K562 (cell line): ENCODE results near the gene NDUFV3. TPM values are rescaled to one million over a fixed set of nuclear protein-coding genes. Genes with fewer than 3 reads are reported as not detected.
"Not testable (repeated sequence)": the region's sequence is repeated elsewhere in the genome, so short reads cannot be mapped to it uniquely, and the experiment has no call there.

Source experiments
- ATAC-seq: fragments of 200-7000 bp; cut with Tn5 transposase; 3 replicates; pipeline ENCODE4 v1.9.1; 2020; ENCODE audit warnings: moderate library complexity
- BruUV-seq: library from RNA; stranded (reverse); fragments of 400-500 nt; replicated peaks from 2 replicates; lab custom pipeline; 2021; lab: Mats Ljungman, UMichigan
- CTCF ChIA-PET: fragments of 300-600 bp; formaldehyde crosslinking; extraction: SDS; loops from one replicate; lab custom pipeline; 2021; ENCODE audit warnings: low intra/inter-chr PET ratio; lab: Yijun Ruan, JAX
- POLR2A ChIA-PET: fragments of 300-600, 350-650 bp; sonication (Branson Sonifier 250); formaldehyde crosslinking; extraction: SDS; loops from one replicate; lab custom pipeline; 2021; ENCODE audit warnings: antibody characterized with exemption, inconsistent platforms; lab: Yijun Ruan, JAX
- DNase-seq, 4 experiments: peaks; one replicate each; pipeline versions ENCODE4 v3.0.0 to v3.0.0-alpha.2; 2011 to 2018; ENCODE audit warnings: low spot score in 3 of 4, mixed read lengths in 3 of 4; ENCODE audit errors: extremely low read depth in 1 of 4
- FAIRE-seq: peaks from 2 replicates; lab custom pipeline; 2011; peaks lifted over from hg19 to GRCh38; lab: Jason Lieb, UNC
- H2AFZ ChIP-seq: 2 replicates; pipeline ENCODE4 v1.6.0; 2011; ENCODE audit warnings: low read depth, low read length, control low read depth, inconsistent platforms
- H3K27ac ChIP-seq: fragments of 200-600 bp; 3 replicates; pipeline ENCODE4 v1.8.0; 2011; ENCODE audit warnings: low read depth, mild to moderate bottlenecking, control low read depth, inconsistent platforms, low read length, moderate library complexity, mixed read lengths; ENCODE audit errors: extremely low read depth
- H3K27me3 ChIP-seq, 2 experiments: fragments of 300-600 bp in 1 of 2; 2 replicates in 1 of 2; 3 replicates in 1 of 2; pipeline versions ENCODE4 v1.6.0 to v1.8.0; 2011; ENCODE audit warnings: inconsistent platforms in 2 of 2, low read length in 2 of 2, mild to moderate bottlenecking in 1 of 2, mixed read lengths in 1 of 2, moderate library complexity in 1 of 2; ENCODE audit not compliant: control insufficient read depth in 2 of 2, insufficient read depth in 2 of 2
- H3K36me3 ChIP-seq: fragments of 300-600 bp; 3 replicates; pipeline ENCODE4 v1.8.0; 2011; ENCODE audit warnings: mild to moderate bottlenecking, low read length, inconsistent platforms; ENCODE audit not compliant: control insufficient read depth, insufficient read depth
- H3K4me1 ChIP-seq, 2 experiments: fragments of 200-600 bp in 1 of 2; replicated peaks in 1 of 2; 2 replicates in 1 of 2; 3 replicates in 1 of 2; pipeline versions ENCODE4 v1.5.1 to v1.8.0; 2011; ENCODE audit warnings: inconsistent platforms in 2 of 2, low read length in 2 of 2, mild to moderate bottlenecking in 1 of 2, mixed read lengths in 1 of 2, moderate library complexity in 1 of 2; ENCODE audit not compliant: control insufficient read depth in 2 of 2, insufficient read depth in 2 of 2
- H3K4me2 ChIP-seq: 2 replicates; pipeline ENCODE4 v1.6.1; 2011; ENCODE audit warnings: low read length, control low read depth, inconsistent platforms, mixed read lengths; ENCODE audit not compliant: insufficient read depth
- H3K4me3 ChIP-seq: fragments of 200-600 bp; sonication (generic), shearing (Covaris generic); 2 replicates; pipeline ENCODE4 v1.5.1; 2016; ENCODE audit warnings: control low read depth, inconsistent platforms
- H3K79me2 ChIP-seq: fragments of 200-600 bp; 3 replicates; pipeline ENCODE4 v1.8.0; 2011; ENCODE audit warnings: low read length, inconsistent platforms; ENCODE audit not compliant: control insufficient read depth, insufficient read depth
- H3K9ac ChIP-seq, 2 experiments: 2 replicates each; pipeline versions ENCODE4 v1.6.0 to v1.6.1; 2011; ENCODE audit warnings: low read depth in 2 of 2, low read length in 2 of 2, control low read depth in 1 of 2, inconsistent platforms in 1 of 2, mild to moderate bottlenecking in 1 of 2, mixed read lengths in 1 of 2; ENCODE audit not compliant: insufficient read depth in 1 of 2
- H3K9me1 ChIP-seq: one replicate; pipeline ENCODE4 v1.6.0; 2011; ENCODE audit warnings: inconsistent platforms, mild to moderate bottlenecking, low read length, moderate library complexity; ENCODE audit not compliant: control insufficient read depth, insufficient read depth
- H3K9me3 ChIP-seq: replicated peaks from 2 replicates; pipeline ENCODE4 v1.5.1; 2011; ENCODE audit warnings: low read depth, low read length, inconsistent platforms; ENCODE audit not compliant: control insufficient read depth, insufficient read depth
- H4K20me1 ChIP-seq: replicated peaks from 2 replicates; pipeline ENCODE4 v1.6.1; 2011; ENCODE audit warnings: low read length, inconsistent platforms, mixed read lengths; ENCODE audit not compliant: control insufficient read depth, insufficient read depth
- DDX20 ChIP-seq: fragments of 450-650 bp; IDR thresholded peaks from 2 replicates; pipeline ENCODE4 v1.6.1; 2016; ENCODE audit warnings: missing genetic modification characterization, low read depth, mild to moderate bottlenecking, missing compliant biosample characterization, moderate library complexity
- GTF2A2 ChIP-seq: IDR thresholded peaks from 2 replicates; pipeline ENCODE4 v1.6.1; 2016; ENCODE audit warnings: mild to moderate bottlenecking, missing genetic modification characterization, missing compliant biosample characterization
- HSF4 ChIP-seq: fragments of 250-450 bp; sonication (Bioruptor Pico); IDR thresholded peaks from 2 replicates; pipeline ENCODE4 v2.1.2; 2022; ENCODE audit warnings: mild to moderate bottlenecking, moderate library complexity, borderline replicate concordance
- ILK ChIP-seq: fragments of 450-650 bp; IDR thresholded peaks from 2 replicates; pipeline ENCODE4 v1.6.1; 2016; ENCODE audit warnings: missing genetic modification characterization, low read depth, mild to moderate bottlenecking, missing compliant biosample characterization, moderate library complexity, borderline replicate concordance
- MYC ChIP-seq, 2 experiments: fragments of 250-450 bp in 1 of 2; sonication (Bioruptor Pico) in 1 of 2; IDR thresholded peaks; 2 replicates each; pipeline versions ENCODE4 v1.5.1 to v1.6.1; 2012 to 2021; ENCODE audit warnings: low read depth in 2 of 2, borderline replicate concordance in 1 of 2, improper control_type of control experiment in 1 of 2, low read length in 1 of 2, mild to moderate bottlenecking in 1 of 2, moderate library complexity in 1 of 2
- NR4A1 ChIP-seq, 2 experiments: fragments of 250-450 bp in 1 of 2; fragments of 450-650 bp in 1 of 2; sonication (Bioruptor Pico) in 1 of 2; IDR thresholded peaks; 2 replicates each; pipeline versions ENCODE4 v1.4.0 to v1.6.1; 2016 to 2020; ENCODE audit warnings: mild to moderate bottlenecking in 2 of 2, missing compliant biosample characterization in 1 of 2, missing genetic modification characterization in 1 of 2, moderate library complexity in 1 of 2
- SMAD4 ChIP-seq: fragments of 250-450 bp; sonication (Bioruptor Pico); conservative IDR thresholded peaks from 2 replicates; pipeline ENCODE4 v1.8.0; 2021; ENCODE audit warnings: inconsistent platforms, mild to moderate bottlenecking, moderate library complexity
- TCF15 ChIP-seq: fragments of 250-450 bp; sonication (Bioruptor Pico); IDR thresholded peaks from 2 replicates; pipeline ENCODE4 v1.8.0; 2022; ENCODE audit warnings: moderate library complexity, mild to moderate bottlenecking, inconsistent platforms
- TCFL5 ChIP-seq: fragments of 250-450 bp; sonication (Bioruptor Pico); conservative IDR thresholded peaks from 2 replicates; pipeline ENCODE4 v1.6.1; 2021; ENCODE audit warnings: mild to moderate bottlenecking, moderate library complexity, matching md5 sums
- ZBTB26 ChIP-seq: fragments of 450-650 bp; formaldehyde crosslinking; IDR thresholded peaks from 2 replicates; pipeline ENCODE4 v1.4.0; 2022; ENCODE audit warnings: missing genetic modification characterization
- ZBTB9 ChIP-seq: fragments of 450-650 bp; formaldehyde crosslinking; IDR thresholded peaks from 2 replicates; pipeline ENCODE4 v1.4.0; 2020; ENCODE audit warnings: mild to moderate bottlenecking, moderate library complexity
- ZNF134 ChIP-seq: fragments of 250-450 bp; sonication (Bioruptor Pico); conservative IDR thresholded peaks from 2 replicates; pipeline ENCODE4 v1.4.0; 2020
- ZNF740 ChIP-seq, 3 experiments: fragments of 200-800 bp in 1 of 3; sonication (Bioruptor generic) in 1 of 3; sonication (generic) in 1 of 3; formaldehyde crosslinking in 1 of 3; IDR thresholded peaks; 2 replicates each; pipeline versions ENCODE4 v1.6.1 to v1.8.0; 2016 to 2022; ENCODE audit warnings: mild to moderate bottlenecking in 2 of 3, missing compliant biosample characterization in 2 of 3, missing genetic modification characterization in 2 of 3, missing genetic modification reagents in 1 of 3
- WGBS: fragments of 100-300 bp; shearing (Covaris generic); methylation state at CpG from one replicate; pipeline ENCODE4 v1.1.6; 2016; ENCODE audit warnings: low coverage, mixed read lengths; ENCODE audit not compliant: insufficient coverage; ENCODE audit errors: missing lambda C conversion rate; 5-methylcytosine and 5-hydroxymethylcytosine counted together
- in situ Hi-C: fragments of 300-500 bp; cut with MboI; formaldehyde crosslinking; loops from 4 replicates; pipeline ENCODE4 v1.15.0; 2018; ENCODE audit warnings: inconsistent platforms, mixed read lengths
- intact Hi-C: fragments of 100-400 bp; cut with micrococcal nuclease; formaldehyde crosslinking; loops from 2 replicates; pipeline ENCODE4 v1.14.2; 2022
- polyA plus RNA-seq, 8 experiments: library from polyadenylated mRNA; depleted of rRNA in 4 of 8; stranded (reverse) in 5 of 8; unstranded in 3 of 8; fragments of >200 nt; fragmentation: Nextera tagmentation in 2 of 8; fragmentation: Illumina TruSeq in 1 of 8; extraction: Ambion mirVana in 2 of 8; extraction: Trizol in 1 of 8; gene quantifications; 2 replicates each; pipeline versions ENCODE4 v1.2.1 to v1.2.3, GENCODE V29; 2011 to 2014; ENCODE audit warnings: inconsistent platforms in 1 of 8, missing spikeins in 1 of 8
- total RNA-seq, 7 experiments: library from RNA; depleted of rRNA in 6 of 7; stranded (reverse); fragments of >200 nt in 6 of 7; fragmentation: Illumina TruSeq in 2 of 7; extraction: Trizol in 2 of 7; gene quantifications; 2 replicates each; pipeline versions ENCODE4 v1.2.1 to v1.2.3, GENCODE V29; 2011 to 2021; ENCODE audit warnings: low replicate concordance in 1 of 7

The NDUFV3 gene
- total and polyA plus RNA-seq, 9 of the 15 experiments (the other 6 are each of a cell fraction or from before 2014, with no cell fraction given): 19.1 to 87.8 (median 74.3) TPM

GRCh38 chr21:42936360-42936759 lies 43.3 kb downstream of the NDUFV3 start:
- H3K27ac ChIP-seq; H3K4me3 ChIP-seq; ATAC-seq; H3K36me3 ChIP-seq; FAIRE-seq; DNase-seq; in situ Hi-C loops; H3K79me2 ChIP-seq; H3K9me3 ChIP-seq; H3K9me1 ChIP-seq; H3K9ac ChIP-seq; H3K4me2 ChIP-seq; H3K27me3 ChIP-seq; intact Hi-C loops; CTCF ChIA-PET; BruUV-seq; H2AFZ ChIP-seq; H4K20me1 ChIP-seq; TF ChIP-seq ZNF740 (CRISPR knock-in tag; IDR thresholded peaks at IDR 0.05); NR4A1 (CRISPR knock-in tag; IDR thresholded peaks at IDR 0.05); MYC (IDR thresholded peaks at IDR 0.05; ENCODE audit: low read depth, low read length): not testable (repeated sequence)
- POLR2A ChIA-PET: interaction anchor here (1.0 kb wide), 1 partner anchor 9 kb away, joined by 3 read pairs; no protein-coding TSS in a partner anchor
- 33% methylated on average over 3 of the region's 5 CpGs for WGBS
- H3K4me1 ChIP-seq: peaks cover 15 to 17% of the 10 kb centered on the region in 2 experiments; a peak in 4 of 5 replicates
- TF ChIP-seq ILK (tag): peak; percentile 52; the same call in 1 of the 2 replicates
- peak; percentile 44; the same call in 1 of the 2 replicates for TF ChIP-seq ZNF134 (CRISPR knock-in tag)
- peak; percentile 92 for TF ChIP-seq ZBTB9
- peak; percentile 89 for TF ChIP-seq SMAD4 (CRISPR knock-in tag)
- peak; percentile 91; the same call in 1 of the 2 replicates for TF ChIP-seq HSF4 (CRISPR knock-in tag)
- 0 out of 2 replicates have a peak, but pooled peaks have one; percentile 83 for TF ChIP-seq TCF15
- peak in 1 of 2 experiments; percentile 90; a peak in 2 of 4 replicates for TF ChIP-seq ZNF740 (tag; IDR thresholded peaks at IDR 0.05)
- peak; percentile 96 for TF ChIP-seq NR4A1 (tag; IDR thresholded peaks at IDR 0.05)
- peak; percentile 90 for TF ChIP-seq DDX20 (tag)
- TF ChIP-seq TCFL5 (CRISPR knock-in tag): peak; percentile 82
- peak; percentile 78; the same call in 1 of the 2 replicates for TF ChIP-seq ZBTB26 (CRISPR knock-in tag)
- peak; percentile 77 for TF ChIP-seq GTF2A2 (tag)
- peak; percentile 85; the same call in 1 of the 2 replicates for TF ChIP-seq MYC (CRISPR knock-in tag; IDR thresholded peaks at IDR 0.05; ENCODE audit: borderline replicate concordance, low read depth)
